OCI-LY3 (cell line): Measurements from ENCODE around the gene CBX4.

Source experiments
- CTCF ChIP-seq: fragments of 200-600, 300-600 bp; sonication (generic); IDR thresholded peaks from 2 replicates; pipeline ENCODE4 v1.5.1; 2014; ENCODE audit warnings: antibody characterized with exemption, low read length, low read depth
- EZH2phosphoT487 ChIP-seq: fragments of 200-600 bp; shearing (Covaris generic); IDR thresholded peaks from 2 replicates; pipeline ENCODE4 v1.6.1; 2018; ENCODE audit warnings: antibody characterized with exemption, mixed run types, low read depth

GRCh38 chr17:79862238-79862637, 23.0 kb upstream of the CBX4 start:
- TF ChIP-seq CTCF (no peak), EZH2phosphoT487 (no peak)
